Middle frontal gyrus (tissue), 1 donor: ENCODE data around the gene TUBGCP2.

Experiments
- DNase-seq: peaks from one replicate; pipeline ENCODE4 v3.0.0-alpha.2; 2015; ENCODE audit warnings: low spot score; ENCODE audit errors: extremely low spot score

TUBGCP2 gene

DNA sequence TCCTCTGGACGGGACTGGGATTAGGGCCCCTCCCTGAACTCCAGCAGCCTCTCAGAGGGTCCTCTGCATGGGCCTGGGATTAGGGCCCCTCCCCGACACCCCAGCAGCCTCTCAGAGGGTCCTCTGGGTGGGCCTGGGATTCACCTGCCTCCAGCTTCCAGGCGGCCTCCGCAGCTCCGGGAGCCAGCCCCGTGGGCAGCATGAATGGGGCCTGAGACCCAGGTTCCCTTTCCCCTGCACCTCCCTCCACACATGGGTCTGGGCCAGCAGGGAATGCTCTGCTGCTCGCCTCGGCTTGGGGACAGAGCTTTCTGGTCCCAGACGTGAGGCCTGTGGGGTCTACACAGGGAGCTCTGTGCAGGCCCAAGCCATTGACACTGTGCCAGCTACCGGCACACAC lies 5.5 kb downstream of the TUBGCP2 start:
- DNase-seq = no peak

DNA sequence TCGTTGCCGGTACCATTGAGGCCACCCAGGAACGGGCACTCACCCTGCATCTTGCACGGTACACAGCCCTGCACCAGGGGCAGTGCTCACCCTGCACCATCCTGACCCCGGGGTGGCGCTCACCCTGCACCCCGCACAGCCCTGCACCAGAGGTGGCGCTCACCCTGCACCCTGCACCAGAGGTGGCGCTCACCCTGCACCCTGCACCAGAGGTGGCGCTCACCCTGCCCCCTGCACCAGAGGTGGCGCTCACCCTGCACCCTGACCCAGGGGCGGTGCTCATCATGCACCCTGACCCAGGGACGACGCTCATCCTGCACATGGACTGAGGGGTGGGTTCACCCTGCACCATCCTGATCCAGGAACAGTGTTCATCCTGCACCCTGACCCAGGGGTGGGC lies 6.4 kb downstream of the TUBGCP2 start:
- DNase-seq = no peak

DNA sequence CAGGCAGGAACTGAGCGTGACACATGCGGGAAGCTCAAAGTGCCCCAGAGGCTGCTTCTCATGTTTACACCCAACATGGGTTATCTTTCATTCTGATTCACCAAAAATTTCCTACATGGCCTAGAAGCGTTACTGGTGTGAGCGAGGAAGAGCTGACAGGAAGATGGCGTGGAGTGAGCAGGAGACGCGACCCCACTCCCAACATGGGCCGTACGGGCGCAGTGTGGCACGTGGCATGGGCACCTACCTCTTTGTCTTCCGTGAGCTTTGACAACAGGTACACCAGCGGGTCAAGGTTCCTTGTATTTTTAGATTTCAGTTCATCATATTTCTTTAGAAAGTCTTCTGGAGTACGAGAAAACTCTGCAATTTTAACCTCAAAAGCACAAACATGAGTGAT lies 8.9 kb downstream of the TUBGCP2 start:
- no peak for DNase-seq

DNA sequence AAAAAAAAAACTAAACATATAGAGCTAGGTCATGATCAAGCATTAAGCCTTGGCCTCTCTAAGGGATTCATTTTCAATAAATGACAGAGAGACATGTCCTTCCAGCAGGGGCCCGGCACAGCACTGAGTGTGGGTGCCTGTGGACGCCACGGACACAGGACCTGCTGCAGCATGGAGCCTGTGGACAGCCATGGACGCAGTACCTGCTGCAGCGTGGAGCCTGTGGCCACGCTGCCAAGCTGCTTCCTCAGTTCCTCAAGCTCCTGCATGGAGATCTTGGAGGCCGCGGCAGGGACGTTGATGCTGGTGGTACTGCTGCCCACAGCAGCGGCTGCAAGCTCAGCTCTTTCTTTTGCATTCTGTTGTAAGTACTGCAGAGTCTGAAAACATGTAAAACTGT lies 9.4 kb downstream of the TUBGCP2 start:
- DNase-seq = no peak

DNA sequence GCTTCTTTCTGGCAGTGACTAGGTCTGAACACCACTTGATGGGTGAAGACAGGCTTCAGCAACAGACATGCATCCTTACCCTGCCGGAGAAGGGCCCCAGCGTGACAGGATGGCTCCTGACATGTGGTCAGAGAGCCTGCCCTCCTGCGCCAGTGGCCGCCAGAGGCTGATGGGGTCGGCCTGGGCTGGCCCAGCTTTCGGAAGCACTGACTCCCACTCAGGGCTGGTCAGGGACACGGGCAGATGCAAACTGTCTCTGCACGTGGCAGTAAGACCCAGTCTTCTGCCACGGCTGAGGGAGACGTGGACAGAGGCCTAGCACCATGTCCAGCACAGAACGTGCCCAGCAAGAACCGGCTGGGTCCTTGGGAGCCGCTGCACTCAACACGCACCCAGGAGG lies 10.2 kb downstream of the TUBGCP2 start:
- no peak for DNase-seq

DNA sequence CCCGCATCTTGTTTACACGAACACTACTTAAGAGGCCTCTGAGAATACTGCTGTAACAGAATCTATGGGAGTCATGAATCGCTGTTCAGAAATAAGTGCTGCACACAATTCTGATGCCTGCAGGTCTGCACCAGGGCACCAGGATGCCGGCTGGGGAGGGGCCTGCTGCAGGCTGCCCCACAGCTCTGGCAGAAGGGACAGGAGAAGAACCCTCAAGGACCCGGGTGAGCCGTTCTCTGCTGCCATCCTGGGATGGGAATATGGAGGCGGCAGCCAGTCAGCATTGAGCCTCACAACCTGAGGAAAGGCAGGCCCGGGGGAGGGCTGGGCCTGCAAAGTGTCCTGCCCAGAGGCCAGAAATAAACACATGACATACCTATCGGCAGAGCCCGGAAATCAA lies 11.2 kb downstream of the TUBGCP2 start:
- no peak for DNase-seq

DNA sequence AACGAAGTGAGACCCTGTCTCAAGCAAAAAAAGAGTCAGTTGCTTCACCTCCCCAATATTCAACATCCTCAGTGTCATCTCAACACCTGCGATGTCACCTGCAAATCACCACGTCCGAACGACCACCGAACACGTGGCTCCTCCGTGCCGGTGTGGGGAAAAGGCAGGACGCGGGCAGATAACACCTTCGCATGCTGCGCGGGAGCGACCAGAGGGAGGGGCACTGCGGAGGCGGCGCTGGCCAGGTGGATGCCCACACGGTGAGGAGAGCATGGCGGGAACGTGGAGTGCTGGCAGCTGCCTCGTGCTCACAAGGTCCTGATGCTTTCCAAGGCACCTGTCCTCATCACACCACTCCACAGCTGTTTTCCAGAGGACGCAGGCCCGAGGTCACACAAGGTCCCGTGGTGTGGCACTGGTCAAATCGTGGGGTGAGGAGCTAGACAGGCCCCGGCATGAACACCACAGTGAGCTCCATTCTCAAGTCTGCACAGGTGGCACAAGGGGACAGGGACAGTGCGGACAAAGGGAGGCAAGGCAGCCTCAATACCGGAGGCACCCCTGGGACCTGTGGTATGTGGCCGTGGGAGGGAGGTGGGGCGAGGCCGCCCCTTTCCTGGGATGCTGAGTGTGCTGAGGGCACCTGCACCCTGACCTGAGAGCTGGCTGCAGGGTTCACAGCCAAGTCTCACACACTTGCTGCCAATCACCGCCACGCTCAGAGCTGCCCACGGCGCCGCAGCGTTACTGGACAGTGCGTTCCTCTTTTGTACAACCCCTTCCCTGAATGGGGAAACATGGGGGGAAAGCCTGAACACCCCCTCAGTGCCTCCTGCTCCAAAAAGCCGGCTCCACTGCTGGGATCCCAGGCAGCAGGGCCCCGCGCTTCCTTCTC lies 13.0 kb downstream of the TUBGCP2 start:
- DNase-seq = no peak

DNA sequence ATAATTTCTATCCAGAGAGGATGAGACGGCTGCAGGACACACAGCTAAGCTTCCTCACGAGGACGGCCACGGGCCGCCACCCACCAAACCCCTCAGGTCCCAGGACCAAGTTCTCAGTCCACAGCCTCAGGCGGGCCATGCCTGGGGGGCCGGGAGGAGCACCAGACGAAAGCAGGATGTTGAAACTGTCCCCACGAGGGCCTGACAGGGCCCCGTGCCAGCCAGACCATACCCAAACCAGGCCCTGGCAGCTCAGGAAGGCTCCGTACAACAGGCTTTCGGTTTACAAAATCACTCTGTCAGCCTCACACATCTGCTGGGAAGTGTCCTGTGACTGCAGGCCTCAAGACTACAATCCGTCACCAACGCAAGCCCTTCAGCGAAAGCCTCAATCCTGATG lies 14.5 kb downstream of the TUBGCP2 start:
- no peak for DNase-seq

DNA sequence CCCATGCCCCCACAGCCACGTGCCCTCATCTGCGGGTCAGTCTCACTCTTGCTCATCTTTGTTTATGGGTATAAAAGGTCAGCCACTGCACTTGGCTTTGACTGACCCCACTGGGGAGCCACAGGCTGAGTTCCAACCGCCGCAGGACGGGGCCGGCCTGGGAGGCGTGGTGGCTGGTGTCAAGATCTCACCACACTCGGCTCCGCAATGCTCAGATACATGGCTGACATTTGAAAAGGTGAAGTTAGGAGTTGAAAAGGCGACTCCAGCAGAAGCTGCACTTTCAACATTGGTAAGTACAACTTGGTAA lies 14.9 kb downstream of the TUBGCP2 start:
- no peak for DNase-seq

DNA sequence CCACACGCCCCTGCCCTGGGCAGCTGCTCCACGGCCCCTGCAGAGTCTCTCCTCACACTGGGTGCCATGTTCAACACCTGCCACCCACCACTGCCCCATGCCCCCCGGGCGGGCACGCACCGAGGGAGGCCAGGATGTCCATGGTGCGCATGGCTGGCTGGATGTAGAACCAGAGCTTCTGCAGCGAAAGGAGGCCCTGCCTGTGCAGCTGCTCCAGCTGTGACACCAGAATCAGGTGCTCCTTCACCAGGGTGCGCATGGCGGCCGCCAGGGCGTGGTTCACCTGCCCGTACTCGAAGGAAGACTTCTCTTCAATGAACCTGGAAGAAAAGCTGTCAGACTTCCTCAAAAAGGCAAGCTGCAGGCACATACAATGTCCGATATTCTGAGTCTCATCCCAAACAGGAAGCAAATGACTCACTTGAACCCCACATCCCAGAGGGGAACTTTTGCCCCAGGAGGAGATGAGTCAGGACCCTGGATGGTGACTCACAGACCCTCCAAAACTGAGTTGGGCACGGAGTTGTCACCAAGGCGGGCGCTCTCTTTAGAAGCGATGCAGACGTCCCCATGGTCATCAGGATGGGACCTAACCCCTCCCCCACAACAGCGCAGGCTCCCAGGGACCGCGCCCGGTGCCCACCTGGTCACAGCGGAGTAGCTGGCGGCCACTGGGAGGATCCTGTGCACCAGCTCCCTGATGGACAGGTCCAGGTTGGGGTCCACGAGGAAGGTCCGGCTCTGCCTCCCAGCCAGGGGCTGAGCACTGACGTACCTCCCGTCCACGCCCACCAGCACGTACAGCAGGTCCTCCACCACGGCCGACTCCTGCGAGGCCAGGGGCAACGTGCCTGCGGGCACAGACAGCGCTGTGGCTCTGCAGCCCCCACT lies 15.5 kb downstream of the TUBGCP2 start:
- DNase-seq = no peak

DNA sequence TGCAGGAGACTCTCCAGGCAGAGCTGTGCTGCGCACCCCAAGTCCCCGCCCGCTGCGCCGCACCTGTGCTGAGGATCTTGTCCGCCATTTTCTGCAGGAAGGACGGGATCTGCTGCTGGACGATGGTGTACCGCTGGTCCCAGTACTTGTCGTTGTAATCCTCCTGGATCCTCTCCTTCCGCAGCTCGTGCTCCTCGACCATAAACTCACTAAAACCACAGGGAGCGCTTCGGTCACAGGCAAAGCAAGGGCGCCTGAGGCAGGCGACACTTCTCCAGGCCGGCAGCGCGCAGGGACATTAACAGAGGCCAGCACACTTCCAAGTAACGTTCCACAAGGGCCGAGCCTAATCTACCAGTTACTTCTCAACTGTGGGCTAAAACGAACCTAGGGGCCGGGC lies 18.9 kb downstream of the TUBGCP2 start:
- no peak for DNase-seq

DNA sequence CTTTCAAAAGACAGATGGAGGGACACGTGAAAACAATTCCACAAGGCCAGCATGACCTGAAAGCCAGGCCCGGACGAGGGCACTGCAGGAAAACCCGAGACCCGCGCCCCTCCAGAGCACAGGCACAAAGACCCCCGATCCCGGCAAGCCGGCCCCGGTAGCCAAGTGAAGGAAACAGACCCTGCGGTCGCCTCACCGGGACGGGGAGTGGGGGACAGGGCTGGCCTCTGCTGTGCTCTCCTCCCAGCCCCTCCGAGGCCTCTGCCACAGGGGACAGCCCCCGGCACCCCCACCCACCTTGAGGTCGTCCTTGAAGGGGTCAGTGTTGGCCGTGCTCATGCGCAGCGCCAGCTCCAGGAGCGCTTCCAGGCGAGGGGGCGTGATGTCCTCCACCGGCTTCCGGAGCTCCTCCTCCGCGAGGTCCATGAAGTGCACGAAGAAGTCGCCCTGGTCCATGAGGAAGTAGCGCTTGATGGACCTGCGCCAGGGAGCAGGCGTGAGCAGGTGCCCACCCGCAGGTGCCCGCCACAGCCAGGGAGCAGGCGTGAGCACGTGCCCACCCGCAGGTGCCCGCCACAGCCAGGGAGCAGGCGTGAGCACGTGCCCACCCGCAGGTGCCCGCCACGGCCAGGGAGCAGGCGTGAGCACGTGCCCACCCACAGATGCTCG lies 20.7 kb downstream of the TUBGCP2 start:
- DNase-seq = no peak

DNA sequence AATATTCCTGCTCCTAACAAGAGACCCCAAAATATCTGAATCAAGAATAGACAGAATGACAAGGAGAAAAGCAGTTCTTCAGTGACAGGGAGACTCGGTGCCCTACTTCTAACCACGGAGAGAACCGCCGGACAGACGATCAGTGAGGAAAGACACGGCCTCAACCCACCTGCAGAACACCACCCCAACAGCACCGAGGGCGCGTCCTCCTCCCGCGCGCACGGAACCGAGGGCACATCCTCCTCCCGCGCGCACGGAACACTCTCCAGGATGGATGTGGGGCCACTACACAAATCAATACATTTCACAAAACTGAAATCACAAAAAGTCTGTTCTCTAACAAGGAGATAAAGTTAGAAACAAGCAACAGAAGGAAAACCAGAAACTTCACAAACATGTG lies 22.3 kb downstream of the TUBGCP2 start:
- DNase-seq = no peak

DNA sequence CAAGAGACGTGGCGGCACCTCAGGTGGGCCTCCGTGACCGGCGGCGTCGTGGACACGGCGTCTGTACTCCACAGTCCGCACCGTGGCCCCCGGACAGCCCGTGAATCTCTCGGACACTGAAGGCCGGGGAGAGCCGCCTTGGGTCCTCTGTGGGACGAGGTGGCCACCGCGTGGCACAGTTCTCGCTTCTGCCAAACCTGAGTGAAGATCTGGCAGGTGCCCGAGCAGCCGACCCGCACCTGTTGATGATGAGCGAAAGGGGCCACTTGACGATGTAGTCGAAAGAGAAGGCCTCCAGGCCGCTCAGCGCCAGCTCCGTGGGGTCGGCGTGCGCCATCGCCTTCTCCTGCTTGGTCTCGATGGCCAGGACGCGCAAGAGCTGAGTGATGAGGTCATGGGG lies 23.5 kb downstream of the TUBGCP2 start:
- DNase-seq = no peak

DNA sequence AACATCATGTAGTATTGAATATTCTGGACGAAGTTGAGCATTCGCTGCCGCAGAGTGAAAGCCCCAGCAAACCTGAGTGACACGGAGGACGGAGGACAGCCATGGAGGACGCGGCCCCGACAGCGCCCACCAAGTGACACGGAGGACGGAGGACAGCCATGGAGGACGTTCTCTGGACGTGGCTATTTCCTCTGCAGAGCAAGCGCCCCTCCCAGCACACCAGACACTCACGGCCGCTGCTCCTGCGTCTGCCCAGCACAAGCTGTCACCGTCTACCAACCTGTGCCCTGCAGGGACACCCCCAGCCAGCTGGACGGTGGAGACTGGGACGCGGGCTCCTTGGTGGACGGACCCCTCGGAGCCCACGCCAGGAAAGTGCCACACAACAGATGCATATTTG lies 24.7 kb downstream of the TUBGCP2 start:
- DNase-seq = no peak

DNA sequence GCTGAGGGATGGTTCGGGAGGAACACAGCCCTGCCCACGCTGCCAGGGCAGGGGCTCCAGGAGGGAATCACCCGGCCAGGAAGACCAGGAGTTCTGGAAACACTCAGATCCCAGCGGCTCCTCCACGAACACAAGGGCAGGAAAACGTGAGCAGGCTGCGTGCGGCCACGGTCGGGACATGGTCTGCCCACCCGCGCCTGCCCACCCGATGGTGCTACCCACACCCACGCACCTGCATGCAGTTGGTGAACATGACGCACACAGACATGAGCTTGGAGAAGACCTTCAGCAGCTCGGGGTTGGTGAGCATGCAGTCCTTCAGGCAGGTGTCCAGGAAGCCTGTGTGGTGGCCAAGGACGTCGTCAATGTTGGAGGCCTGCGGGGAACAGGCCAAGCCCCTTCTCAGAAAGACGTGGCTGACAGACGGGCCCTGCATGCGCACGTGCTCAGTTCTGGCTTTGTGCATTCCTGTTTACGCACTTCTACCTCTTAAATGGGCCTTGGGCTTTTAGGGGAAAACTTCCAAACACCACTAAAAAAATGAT lies 25.8 kb downstream of the TUBGCP2 start:
- DNase-seq = no peak

DNA sequence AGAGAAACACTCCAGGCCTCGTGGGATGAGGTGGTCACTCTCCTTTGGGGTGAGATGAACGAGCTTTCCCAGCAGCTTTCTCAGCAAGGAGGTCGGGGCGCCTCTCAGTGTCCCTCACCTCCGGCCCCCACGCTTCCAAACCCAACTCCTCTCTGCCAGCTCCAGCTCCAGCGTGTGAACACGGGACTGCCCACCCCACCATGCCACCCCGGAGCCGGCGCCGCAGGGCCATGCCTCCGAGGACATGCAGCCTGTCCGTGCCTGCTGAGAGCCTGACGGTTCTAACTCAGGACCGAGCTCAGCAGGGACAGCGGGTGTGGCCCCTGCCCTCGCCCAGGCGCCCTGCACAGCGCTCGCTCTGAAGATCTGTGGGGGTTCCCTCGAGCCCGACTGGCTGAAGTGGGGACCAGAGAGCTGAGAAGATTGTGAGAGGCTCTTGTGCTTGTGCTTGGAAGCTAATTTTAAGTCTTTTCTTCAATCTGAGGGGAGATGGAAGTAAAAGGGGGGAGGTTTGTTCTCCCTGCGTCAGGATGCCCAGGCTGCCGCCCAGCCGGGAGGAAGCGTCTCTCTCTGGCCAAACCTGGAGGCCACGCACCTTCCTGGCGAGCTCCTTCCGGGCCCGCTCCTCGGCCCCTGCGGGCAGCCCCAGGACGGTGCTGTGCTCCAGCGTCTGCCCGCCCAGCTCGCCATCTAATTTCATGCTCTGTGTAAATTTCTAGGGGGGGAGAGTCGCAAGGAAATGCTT lies 26.9 kb downstream of the TUBGCP2 start:
- DNase-seq = no peak

DNA sequence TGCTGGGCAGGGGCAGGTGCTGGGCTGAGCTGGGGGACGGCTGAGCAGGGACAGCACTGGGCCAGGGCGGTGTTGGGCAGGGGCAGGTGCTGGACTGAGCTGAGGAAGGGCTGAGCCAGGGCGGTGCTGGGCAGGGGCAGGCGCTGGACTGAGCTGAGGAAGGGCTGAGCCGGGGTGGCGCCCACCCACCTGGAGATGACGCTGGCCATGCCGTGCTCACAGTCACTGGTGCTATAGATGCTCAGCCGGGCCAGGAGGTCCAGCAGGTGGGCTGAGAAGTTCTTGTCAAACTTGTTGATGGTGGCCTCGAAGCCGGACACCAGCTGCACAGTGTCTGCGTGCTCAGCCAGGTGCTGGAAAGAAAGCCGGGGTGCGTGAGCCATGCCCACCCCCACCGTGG lies 27.6 kb downstream of the TUBGCP2 start:
- no peak for DNase-seq

DNA sequence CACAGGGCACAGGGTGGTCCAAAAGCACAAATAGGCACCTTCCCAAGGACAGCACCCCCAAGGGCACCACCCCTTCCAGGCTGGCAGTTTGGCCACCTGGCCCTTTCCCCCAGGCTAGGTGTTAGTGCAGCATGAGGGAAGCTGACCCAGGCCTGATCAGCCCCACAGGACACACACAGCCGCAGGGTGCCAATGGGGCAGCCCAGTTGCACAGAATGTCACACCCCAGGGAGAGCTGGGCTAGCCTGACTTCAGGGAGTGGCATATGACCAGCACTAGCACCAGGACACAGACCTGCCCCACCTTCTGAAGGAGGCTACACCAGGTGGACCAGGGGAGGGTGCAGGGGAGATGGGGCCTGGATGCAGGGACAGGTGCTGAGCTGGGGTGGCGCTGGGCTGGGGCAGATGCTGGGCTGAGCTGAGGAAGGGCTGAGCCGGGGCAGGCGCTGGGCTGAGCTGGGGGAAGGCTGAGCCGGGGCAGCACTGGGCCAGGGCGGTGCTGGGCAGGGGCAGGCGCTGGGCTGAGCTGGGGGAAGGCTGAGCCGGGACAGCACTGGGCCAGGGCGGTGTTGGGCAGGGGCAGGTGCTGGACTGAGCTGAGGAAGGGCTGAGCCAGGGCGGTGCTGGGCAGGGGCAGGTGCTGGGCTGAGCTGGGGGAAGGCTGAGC lies 28.1 kb downstream of the TUBGCP2 start:
- no peak for DNase-seq
